Choroid plexus epithelial cell (primary cell): ENCODE measurements around the gene PODXL2.

Source experiments
- DNase-seq: peaks from one replicate; pipeline ENCODE4 v3.0.0-alpha.2; 2010; ENCODE audit warnings: low read depth
- H3K4me3 ChIP-seq: 2 replicates; pipeline ENCODE4 v1.5.1; 2011; ENCODE audit warnings: low read depth, mild to moderate bottlenecking, control low read depth, low read length, moderate library complexity
- CTCF ChIP-seq: conservative IDR thresholded peaks from 2 replicates; pipeline ENCODE4 v1.5.1; 2011; ENCODE audit warnings: low read depth, mild to moderate bottlenecking, control low read depth, inconsistent platforms, low read length, moderate library complexity

The PODXL2 gene

GRCh38 chr3:127711896-127712295 lies 82.9 kb downstream of the PODXL2 start:
- H3K4me3 ChIP-seq = no peak overlapping the region
- DNase-seq = no peak
- no peak for TF ChIP-seq CTCF

- no peak for TF ChIP-seq CTCF
- no peak overlapping the region for H3K4me3 ChIP-seq
- DNase-seq = no peak
Measured at GRCh38 chr3:127712461-127712860, 83.5 kb downstream of the PODXL2 start.

- no peak overlapping the region for H3K4me3 ChIP-seq
- no peak for TF ChIP-seq CTCF
- no peak for DNase-seq
Measured at GRCh38 chr3:127712881-127713771, 84.1 kb downstream of the PODXL2 start.

GRCh38 chr3:127714125-127714571 lies 85.2 kb downstream of the PODXL2 start:
- no peak overlapping the region for H3K4me3 ChIP-seq
- DNase-seq = no peak
- TF ChIP-seq CTCF = no peak

GRCh38 chr3:127714866-127715265 lies 85.9 kb downstream of the PODXL2 start:
- no peak for DNase-seq
- TF ChIP-seq CTCF = no peak

GRCh38 chr3:127715532-127715931 lies 86.5 kb downstream of the PODXL2 start:
- no peak overlapping the region for H3K4me3 ChIP-seq
- no peak for TF ChIP-seq CTCF

More at GRCh38 chr3:127714866-127715265, 85.9 kb downstream of the PODXL2 start:
- no peak overlapping the region for H3K4me3 ChIP-seq

GRCh38 chr3:127716384-127716783 lies 87.4 kb downstream of the PODXL2 start:
- no peak for TF ChIP-seq CTCF
- no peak for DNase-seq
- no peak overlapping the region for H3K4me3 ChIP-seq

More at GRCh38 chr3:127715532-127715931, 86.5 kb downstream of the PODXL2 start:
- DNase-seq = no peak
